ENCODE data around the gene ROBO1.
"Not testable (repeated sequence)": the region's sequence is repeated elsewhere in the genome, so short reads cannot be mapped to it uniquely, and the experiment has no call there.

The ROBO1 gene

DNA sequence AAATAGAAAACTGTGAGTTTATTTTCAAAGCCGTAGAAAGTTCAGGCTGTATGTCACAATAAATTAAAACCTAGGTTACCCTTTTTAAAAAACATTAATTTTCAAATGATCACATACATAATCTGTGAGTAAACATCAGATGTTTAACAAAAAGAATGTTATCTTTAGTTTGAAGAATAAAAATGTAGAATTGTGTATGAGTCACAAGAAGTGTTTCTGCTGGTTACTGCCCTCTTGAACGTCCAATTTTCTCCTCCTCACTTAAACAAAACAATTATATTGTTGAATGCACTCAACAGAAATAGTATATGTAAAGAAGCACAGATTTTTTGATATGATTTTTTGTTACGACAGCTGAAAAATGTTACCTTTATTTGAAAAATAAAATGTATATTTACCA, 855.1 kb downstream of the ROBO1 start:
- DNase-seq (ENCODE audit: low read depth in 2 of 2), result no peak

DNA sequence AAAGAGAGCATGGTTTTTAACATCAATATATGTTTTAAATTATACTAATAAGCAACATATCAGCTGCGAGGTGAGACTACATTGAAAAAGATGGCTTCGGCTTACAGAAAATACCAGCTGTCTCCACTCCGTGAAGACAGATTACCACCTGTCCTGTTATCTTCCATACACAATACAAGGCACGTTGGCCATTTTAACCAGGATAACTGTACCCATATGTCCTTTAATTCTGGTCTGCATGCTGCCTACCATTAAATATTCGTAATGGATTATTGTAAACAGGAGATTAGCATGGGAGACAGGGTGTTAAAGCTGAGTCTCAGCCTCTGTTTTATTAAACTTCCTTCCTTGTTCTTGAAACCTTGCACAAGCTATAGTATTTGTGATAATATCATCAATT, 855.5 kb downstream of the ROBO1 start:
- no peak for DNase-seq (ENCODE audit: low read depth in 2 of 2)

DNA sequence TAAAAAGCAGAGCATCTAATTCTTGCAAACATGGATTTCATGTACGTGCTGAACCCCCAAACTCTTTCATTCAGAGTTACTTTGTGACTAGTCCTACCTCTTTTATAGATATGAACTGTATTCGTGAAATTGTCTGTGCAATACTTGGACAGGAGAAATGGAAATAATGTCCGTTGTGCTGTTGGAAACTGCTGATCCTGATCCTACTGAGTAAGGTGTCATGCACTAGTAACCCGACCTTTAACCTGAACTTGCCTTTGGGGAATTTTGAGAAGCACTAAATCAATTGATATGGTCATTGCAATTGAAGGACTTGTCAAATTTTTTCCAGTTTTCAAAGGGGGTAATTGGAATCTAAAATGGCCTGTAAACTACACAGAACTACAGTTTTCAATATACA, 856.4 kb downstream of the ROBO1 start:
- DNase-seq (ENCODE audit: low read depth in 2 of 2), result no peak

DNA sequence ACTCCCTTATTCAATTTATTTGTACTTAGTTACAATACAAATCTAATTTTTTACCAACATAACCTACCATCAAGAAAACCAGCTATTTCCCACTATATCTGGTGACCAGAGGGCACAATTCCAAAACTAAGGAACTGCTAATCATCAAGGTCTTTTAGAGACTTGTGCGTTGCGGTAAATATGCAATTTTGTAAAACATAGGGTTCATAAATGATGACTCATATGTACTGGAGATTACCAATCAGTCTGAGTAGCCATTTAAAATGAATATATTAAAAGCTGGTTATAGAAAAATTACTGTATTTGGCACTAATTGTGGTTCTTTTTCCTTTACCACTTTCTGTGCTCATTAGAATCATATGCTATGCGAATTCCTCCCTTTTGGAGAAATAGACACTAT, 859.6 kb downstream of the ROBO1 start:
- no peak for DNase-seq (ENCODE audit: low read depth in 2 of 2)

DNA sequence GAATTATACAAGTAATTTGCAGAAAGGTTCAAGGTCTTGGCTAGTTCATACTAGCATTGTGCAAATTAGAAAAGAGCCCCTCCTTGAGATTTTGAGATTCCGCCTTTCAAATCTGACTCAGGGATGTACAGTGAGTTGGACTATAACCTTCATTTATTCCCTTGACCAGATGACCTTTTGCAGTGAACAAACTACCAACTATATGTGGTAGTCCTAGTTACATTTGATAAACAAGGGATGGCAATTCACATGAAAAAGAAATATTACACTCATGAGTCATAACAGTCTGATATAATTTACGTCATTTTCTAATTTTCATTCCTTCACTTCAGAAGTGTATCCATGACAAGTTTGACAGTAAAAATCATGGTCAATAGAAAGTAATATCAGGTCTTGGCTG, 860.4 kb downstream of the ROBO1 start:
- no peak for DNase-seq (ENCODE audit: low read depth in 2 of 2)

DNA sequence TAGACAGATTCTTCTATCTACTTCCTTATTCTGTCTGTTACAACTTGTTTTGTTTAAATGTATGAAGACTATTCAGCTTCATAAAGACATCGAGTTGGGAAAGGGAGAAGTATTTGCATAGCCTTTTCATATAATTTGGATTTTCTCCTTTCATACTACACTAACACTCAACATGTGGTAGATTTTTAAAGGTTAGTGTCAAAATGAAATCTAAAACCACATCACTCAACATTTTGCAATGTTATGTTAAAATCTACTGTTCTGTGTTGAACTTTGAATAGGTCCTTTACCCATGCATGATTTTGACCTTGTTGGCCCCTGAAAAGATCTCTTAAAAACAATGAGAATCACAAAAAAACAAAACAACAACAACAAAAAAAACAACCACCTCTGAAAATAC, 860.9 kb downstream of the ROBO1 start:
- no peak for DNase-seq (ENCODE audit: low read depth in 2 of 2)

DNA sequence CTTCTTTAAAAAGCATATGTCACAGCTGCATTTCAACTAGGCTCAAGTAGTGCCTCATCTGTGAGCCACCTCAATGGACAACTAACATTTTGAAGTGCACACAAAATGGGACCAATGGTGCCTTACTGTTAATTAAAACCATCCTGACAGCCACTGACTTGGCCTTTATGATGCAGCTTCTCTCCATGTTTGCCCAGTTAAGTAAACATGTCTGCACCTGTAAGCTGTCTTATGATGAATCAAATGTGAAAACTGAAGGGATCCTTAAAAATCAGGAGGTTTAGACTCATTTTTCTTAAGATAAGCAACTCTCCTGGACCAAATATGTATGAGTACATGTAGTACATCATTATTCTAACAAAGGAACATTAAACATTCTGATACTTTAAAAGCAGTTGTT, 861.6 kb downstream of the ROBO1 start:
- DNase-seq (ENCODE audit: low read depth in 2 of 2), result no peak

DNA sequence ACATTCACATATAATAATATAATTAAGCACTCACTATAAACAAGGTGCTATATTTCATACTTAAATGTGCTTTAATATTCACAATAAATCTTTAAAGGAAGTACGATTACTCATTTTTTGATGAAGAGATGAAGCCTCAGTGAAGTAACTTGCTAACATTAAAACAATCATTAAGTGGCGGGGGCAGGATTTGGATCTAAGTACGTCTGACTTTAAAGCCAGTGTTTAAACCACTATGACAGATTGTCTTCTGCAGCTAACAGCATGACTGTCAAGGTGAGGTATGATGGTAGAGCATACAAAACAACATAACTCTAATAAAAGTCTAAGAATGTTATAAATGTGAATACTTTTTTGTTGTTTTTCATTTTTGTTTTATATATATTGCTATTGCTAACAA, 862.1 kb downstream of the ROBO1 start:
- DNase-seq (ENCODE audit: low read depth in 2 of 2), result no peak

DNA sequence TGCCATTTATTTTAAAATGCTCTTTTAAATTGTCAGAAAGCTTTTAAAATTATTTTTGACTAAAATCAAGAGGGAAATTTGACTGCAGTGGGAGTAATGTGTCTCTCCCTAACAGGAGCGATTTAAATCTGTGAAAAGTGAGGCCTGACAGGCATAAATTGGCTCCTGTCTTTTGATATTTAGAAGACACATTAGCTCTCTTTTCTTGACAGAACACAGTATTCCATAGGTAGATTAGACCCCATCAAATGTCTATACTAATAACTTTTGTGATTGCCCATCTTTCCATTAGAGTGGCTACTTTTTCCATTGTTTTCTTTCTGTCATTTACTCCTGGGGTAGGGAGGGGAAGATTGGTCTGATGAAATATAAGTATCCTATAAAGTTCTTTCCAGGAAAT, 866.3 kb downstream of the ROBO1 start:
- DNase-seq (ENCODE audit: low read depth in 2 of 2), result no peak

DNA sequence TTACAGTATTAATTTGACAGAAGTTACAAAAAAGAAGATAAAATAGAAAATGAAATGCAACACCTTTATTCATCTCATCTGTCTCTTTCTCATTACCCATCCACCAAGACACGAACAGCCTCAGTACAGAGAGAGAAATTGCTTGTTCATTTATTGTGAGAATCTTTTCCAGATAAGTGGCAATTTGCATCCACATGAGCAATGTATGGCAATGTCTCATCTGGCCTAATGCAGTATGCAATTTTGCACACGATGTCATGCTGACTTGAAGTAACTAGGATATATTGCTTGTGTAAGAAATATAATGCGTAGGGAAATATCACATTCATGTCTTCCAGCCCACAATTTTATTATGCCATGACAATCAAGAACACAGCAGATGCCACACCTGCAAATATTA, 866.9 kb downstream of the ROBO1 start:
- no peak for DNase-seq (ENCODE audit: low read depth in 2 of 2)

DNA sequence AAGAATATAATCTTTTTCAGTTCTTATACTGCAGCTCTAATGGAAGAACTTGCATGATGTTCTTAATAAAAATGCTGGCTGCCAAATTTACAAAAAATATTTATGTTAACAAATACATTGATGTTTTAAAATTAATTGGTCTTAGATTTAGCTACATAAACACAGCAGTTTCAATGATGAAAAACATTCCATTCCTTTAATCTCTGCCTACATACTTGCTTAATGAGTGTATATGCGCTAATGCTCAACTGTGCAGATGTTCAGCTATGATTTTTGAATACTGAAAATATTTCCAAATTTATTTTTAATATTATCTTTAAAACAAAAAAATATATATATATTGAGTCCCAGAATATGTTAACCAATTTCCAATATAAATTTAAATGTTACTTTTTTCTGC, 867.4 kb downstream of the ROBO1 start:
- no peak for DNase-seq (ENCODE audit: low read depth in 2 of 2)

DNA sequence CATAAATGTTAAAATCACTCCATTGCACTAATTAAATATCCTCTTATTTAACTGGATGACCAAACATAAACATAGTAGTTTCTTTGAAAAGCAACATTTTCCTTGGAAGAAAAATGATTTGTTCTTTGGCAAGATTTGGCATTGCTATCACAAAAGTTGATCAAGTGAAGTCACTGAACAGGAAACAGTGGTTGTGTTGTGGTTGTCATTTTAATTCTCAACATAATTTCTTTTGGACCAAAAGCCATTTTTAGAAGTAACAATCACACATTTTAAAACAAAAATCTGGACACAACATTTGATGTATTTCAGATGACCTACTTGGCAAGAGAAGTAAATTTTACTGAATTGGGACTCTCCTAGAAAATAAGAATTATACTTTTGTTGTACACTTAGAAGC, 872.3 kb downstream of the ROBO1 start:
- DNase-seq (ENCODE audit: low read depth in 2 of 2), result no peak

DNA sequence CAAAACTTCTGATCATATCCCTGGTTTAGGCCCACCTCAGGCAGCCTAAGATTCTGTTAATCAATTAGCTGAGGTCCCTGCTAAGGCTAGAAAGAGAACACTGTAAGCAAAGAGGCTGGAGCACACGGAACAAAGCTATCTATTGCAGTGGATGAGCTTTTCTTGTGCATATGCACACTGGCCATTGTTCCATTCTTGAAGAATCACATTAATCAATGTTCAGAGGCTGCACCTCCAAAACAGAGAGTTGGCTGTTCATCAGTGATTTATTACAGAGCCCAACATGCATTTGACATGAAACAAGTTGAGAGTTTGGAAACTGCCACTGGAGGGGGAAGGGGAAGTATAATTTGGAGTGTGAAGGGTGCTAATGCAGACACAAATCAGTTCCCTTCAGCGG, 873.0 kb downstream of the ROBO1 start:
- DNase-seq (ENCODE audit: low read depth in 2 of 2), result no peak

DNA sequence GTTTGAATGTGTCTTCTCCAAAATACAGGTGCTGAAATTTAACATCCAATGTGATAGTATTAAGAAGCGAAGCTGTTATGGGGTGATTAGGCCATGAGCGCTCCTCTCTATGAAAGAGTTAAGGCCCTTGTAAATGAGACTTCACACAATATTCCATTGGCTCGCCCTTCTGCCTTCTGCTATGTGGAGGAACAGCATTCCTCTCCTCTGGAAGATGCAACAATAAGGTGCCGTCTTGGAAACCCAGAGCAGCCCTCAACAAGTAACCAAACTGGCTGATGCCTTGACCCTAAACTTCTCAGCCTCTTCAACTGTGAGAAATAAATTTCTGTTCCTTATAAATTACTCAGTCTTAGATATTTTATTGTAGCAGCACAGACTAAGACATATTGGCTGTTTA, 874.6 kb downstream of the ROBO1 start:
- DNase-seq (ENCODE audit: low read depth in 2 of 2), result no peak

DNA sequence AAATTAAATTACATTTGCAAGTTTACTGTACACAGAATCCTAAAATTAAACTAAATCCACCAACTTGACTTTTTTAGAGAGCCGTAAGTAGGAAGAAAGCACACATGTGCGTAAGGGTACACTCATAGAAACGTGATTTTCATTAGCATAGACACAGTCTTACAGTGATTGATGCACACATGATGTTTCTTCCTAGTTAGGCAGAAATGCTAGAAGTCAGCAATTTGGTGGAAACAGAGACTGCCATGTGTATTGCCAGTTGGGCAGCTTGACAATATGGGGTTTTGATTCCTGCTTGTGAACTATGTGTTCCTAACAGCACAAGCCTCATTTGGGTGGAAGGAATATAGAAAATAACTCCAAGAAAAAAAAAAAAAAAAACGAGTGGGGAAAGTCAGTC, 878.5 kb downstream of the ROBO1 start:
- DNase-seq (ENCODE audit: low read depth in 2 of 2), result no peak

DNA sequence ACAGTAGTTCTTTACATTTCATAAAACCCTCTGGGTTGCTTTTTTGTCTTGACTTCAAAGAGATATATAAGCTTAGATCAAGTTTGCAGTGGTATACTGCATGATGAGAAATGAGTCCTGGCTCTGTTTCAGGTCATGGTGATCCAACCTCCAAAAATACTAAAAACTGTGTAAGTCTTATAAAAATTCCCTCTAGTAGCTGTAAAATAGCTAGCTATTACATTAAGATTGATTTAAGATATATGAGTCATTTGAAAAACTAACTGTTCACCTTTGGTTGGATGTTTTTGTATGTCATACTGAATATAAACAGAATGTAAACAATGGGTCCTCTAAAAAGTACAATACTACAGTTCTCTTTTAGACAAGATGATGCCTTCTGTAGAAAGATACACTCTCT, 879.2 kb downstream of the ROBO1 start:
- no peak for DNase-seq (ENCODE audit: low read depth in 2 of 2)

DNA sequence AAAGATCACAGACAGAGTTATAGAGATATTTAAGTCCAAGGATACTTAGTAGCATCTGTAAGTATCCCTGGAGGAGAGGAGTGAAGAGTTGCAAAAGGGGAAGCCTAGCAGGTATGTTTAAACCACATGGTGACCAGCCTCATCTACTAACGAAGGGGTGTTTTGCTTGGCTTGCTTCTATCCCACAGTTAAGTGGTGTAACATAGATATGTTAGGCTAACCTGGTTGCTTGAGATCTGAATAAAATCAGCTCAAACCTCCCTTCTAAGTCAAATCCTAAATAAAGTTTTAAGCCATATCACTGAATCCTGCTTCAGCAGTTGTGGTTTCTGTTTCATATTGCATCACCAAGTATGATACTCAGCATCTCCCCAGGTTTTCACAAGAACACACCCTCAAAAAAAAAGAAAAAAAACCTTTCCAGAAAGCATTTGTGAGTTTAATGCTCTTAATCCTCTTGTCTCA, 880.2 kb downstream of the ROBO1 start:
- no peak for DNase-seq (ENCODE audit: low read depth in 2 of 2)

DNA sequence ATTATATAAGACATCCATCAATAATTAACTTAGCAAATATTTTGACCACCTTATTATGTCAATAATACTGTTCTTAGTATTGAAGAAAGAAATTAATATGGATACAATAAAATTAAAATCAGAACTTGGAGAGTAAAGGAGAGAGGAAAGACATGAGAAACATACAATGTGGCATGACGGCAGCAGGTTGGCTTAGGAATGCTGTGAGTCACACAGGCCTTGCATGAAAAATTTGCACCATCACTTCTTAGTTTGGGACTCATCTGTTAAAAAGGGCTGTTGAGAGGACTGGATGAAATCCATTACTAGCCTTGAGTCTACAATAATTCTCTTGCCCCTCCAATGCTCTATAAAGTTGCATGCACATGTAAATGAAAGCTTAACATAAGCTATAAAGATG, 880.8 kb downstream of the ROBO1 start:
- DNase-seq (ENCODE audit: low read depth in 2 of 2), result no peak

DNA sequence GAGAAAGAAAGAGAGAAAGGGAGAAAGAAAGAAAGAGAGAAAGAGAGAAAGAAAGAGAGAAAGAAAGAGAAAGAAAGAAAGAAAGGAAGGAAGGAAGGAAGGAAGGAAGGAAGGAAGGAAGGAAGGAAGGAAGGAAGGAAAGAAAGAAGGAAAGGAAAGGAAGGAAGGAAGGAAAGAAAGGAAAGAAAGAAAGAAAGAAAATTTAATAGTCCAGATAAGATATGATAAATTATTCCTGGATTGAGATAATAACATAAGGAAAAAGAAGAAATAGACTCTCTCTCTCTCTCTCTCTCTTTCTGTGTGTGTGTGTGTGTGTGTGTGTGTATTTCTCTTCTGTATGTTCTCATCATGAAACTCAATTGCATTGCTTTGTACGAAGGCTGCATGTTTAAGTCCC, 883.2 kb downstream of the ROBO1 start:
- DNase-seq (ENCODE audit: low read depth in 2 of 2), result not testable (repeated sequence)

DNA sequence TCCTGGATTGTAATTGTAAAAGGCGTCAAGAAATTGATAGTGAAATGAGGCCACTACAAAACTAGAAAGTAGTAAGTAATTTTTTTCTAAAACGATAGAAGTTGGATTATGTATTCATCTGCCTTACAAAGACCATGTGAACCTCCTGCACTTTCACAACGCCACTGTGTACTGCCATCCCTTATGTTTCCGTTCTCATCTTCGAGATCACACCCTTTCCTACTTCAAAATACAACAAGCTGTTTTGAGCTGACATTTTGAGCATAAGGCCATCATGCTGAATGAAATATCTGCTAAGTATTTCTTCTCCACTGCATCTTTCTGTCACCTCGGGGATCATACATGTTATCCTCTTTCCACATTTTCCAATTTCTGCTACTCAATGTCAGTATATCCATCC, 885.5 kb downstream of the ROBO1 start:
- no peak for DNase-seq (ENCODE audit: low read depth in 2 of 2)

DNA sequence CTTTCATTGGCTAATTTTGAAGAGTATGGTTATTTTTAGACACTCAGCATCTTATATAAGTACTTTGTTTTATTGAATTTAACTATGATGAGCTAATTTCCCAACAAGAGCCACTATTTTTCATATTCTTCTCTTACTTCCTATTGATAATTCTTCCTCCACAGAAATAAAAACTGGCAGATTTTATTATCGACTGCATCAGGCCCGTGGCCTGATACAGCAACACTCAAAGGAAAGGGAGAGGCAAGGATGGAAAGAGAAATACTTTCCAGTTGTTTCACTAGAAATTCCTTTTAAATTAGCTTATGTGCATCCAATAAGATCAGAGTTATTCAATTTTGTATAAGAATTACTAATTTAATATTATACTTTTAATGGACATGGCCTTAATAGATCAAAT, 886.3 kb downstream of the ROBO1 start:
- DNase-seq (ENCODE audit: low read depth in 2 of 2), result no peak

DNA sequence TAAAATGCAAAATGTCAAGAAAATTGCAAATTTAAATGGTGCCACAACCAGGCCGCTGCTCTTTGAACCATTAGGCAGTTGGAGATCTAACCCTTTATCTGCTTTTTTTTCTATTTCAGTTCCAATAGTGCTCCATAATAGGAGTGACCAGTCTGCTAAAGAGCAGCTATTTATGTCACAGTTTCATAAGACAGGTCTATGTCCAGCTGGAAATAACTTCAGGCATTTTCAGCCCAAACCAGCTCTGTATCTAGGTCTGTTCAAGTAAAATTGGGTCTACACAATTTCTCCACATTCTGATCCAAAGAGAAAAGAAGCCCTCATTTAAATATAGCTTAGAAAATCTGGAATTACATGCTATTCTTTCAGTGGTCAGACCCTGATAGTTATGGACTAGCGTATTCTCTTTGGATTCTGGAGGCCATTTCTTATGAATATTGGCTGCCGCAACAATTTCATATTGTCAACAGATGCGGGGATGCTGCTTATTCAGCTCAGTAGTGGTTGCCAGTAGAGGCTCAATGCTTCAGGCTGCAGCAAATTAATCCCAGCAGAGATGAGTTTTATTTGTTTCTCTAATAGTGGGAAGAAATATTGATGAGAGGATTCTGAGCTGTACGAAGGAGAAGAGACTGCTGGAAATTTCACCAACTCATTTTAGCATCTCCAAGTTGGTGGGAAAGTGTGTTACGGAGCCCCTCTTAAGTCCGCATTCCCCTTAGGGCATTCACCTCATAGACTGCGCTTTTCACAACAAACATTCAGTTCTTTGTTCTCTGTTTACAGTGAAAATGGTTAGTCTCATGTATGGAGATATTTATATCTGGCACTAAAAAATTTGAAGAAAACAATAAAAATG, 887.0 kb downstream of the ROBO1 start:
- DNase-seq (ENCODE audit: low read depth in 2 of 2), result no peak

DNA sequence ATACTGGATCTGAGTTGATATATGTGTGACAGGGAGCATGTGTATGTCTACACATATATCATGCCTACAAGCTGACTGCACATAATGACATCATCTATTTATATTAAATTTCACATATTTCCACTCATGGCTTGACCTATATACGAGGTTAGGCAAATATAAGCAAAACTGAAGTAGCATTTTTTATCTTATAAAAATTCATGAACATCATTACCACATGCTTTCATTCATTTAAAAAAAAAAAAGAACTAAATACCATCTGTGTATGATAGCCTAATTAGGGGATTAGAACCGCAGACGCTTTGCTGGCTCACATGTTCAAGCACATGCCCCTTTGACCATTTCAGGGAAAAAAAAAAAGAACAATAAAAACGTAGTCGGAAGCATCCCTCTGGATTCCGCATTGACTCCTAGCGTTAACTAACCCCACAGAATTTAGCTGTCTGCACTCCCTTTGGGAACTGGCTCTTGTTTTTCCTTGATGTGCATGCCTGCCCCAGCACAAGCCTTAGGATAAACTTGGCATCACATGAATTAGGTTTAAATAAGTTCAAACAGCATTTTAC, 888.4 kb downstream of the ROBO1 start:
- DNase-seq (ENCODE audit: low read depth in 2 of 2), result no peak

DNA sequence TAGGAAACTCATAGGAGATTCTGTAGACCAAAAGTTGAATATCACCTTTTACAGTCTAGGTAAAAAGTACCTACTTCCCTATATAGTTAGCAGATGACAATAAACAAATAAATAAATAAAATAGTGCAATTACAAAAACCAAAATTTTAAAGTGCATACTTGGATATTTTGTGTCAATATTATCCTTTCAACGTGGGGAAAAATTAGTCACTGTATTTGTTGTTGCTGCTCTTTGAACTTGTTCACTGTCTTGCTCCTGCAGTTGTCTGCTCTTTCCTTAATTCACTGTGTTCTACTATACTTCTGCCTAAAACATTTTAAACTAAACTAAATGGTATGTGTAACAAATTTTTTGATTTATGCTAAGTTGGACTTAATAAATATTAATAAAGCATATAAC, 889.0 kb downstream of the ROBO1 start:
- DNase-seq (ENCODE audit: low read depth in 2 of 2), result no peak

All from stimulated activated CD4-positive, alpha-beta T cell treated with anti-CD3 and anti-CD28 coated beads, Interleukin-15, amount 100 ng/mL, for 48 hours (primary cell).